Cardiac muscle cell (in vitro differentiated cells and primary cell): Measurements from ENCODE around the gene SYT9. TPM values are rescaled to one million over a fixed set of nuclear protein-coding genes. Genes with fewer than 3 reads are reported as not detected.
"Not testable (repeated sequence)": the region's sequence is repeated elsewhere in the genome, so short reads cannot be mapped to it uniquely, and the experiment has no call there.

ENCODE experiments used
- DNase-seq, 2 donors: peaks; one replicate each; pipeline versions ENCODE4 v3.0.0 to v3.0.0-alpha.2; 2010 to 2017; ENCODE audit warnings: low read depth in 1 of 2, low spot score in 1 of 2
- H3K27ac ChIP-seq: fragments of 200-600 bp; sonication (generic); 2 replicates; pipeline ENCODE4 v1.5.1; 2016
- H3K27me3 ChIP-seq: fragments of 200-600 bp; sonication (generic); 2 replicates; pipeline ENCODE4 v1.6.0; 2016; ENCODE audit warnings: control low read depth
- H3K36me3 ChIP-seq: fragments of 200-600 bp; sonication (generic); 2 replicates; pipeline ENCODE4 v1.5.1; 2016; ENCODE audit warnings: control low read depth
- H3K4me1 ChIP-seq: fragments of 200-600 bp; sonication (generic); 2 replicates; pipeline ENCODE4 v1.8.1; 2017; ENCODE audit warnings: low read depth, mild to moderate bottlenecking, mixed run types
- H3K4me3 ChIP-seq: fragments of 200-600 bp; sonication (generic); 2 replicates; pipeline ENCODE4 v1.5.1; 2016; ENCODE audit warnings: mild to moderate bottlenecking
- H3K9me3 ChIP-seq: fragments of 200-600 bp; sonication (generic); 2 replicates; pipeline ENCODE4 v1.5.1; 2017; ENCODE audit warnings: low read depth, mild to moderate bottlenecking, control low read depth
- CTCF ChIP-seq: IDR thresholded peaks from 2 replicates; pipeline ENCODE4 v1.5.1; 2012; ENCODE audit warnings: low read depth, mild to moderate bottlenecking, low read length
- polyA plus RNA-seq: library from polyadenylated mRNA; unstranded; fragments of >200 nt; fragmentation: Nextera tagmentation; extraction: Ambion mirVana; gene quantifications from 2 replicates; pipeline ENCODE4 v1.2.1, GENCODE V29; 2016
- total RNA-seq: library from RNA; depleted of rRNA; stranded (reverse); fragments of >200 nt; gene quantifications from 2 replicates; pipeline ENCODE4 v1.2.3, GENCODE V29; 2016

Gene SYT9
- total and polyA plus RNA-seq, 2 experiments from 2014 or later: 1.3 to 2.2 TPM

- no peak for DNase-seq
- H3K36me3 ChIP-seq: no peaks in the 10 kb centered on the region
- no peak overlapping the region for H3K27ac ChIP-seq
- no peak overlapping the region for H3K4me3 ChIP-seq
- H3K9me3 ChIP-seq: no peaks in the 10 kb centered on the region
- no peak for TF ChIP-seq CTCF
- peaks cover 22% of the 10 kb centered on the region for H3K27me3 ChIP-seq
- H3K4me1 ChIP-seq: peaks cover 13% of the 10 kb centered on the region
Observed at GRCh38 chr11:7516475-7516874, 264.8 kb downstream of the SYT9 start.

- H3K4me3 ChIP-seq, H3K9me3 ChIP-seq, H3K4me1 ChIP-seq, DNase-seq, H3K27ac ChIP-seq, H3K36me3 ChIP-seq: not testable (repeated sequence)
- H3K27me3 ChIP-seq: peaks cover 22% of the 10 kb centered on the region
Observed at GRCh38 chr11:7517743-7518142, 266.0 kb downstream of the SYT9 start.

Other genes with a start within 250 kb of the SYT9 start
- gene ZNF214, start 231.6 kb upstream of the SYT9 start, total RNA-seq: 6.1 and 7.9 TPM in 2 replicates
- gene ZNF214, start 231.6 kb upstream of the SYT9 start, polyA plus RNA-seq: 4.4 and 4.5 TPM in 2 replicates
- 0.60 and 0.92 TPM in 2 replicates for gene NLRP14, start 231.4 kb upstream of the SYT9 start, total RNA-seq
- gene NLRP14, start 231.4 kb upstream of the SYT9 start, polyA plus RNA-seq: 1.0 and 1.4 TPM in 2 replicates
- 0.25 and 0.54 TPM in 2 replicates for gene RBMXL2, start 162.9 kb upstream of the SYT9 start, total RNA-seq
- 0.07 and 0.36 TPM in 2 replicates for gene RBMXL2, start 162.9 kb upstream of the SYT9 start, polyA plus RNA-seq
- 0.35 and 0.39 TPM in 2 replicates for gene OLFML1, start 233.6 kb downstream of the SYT9 start, total RNA-seq
- 1.1 and 2.4 TPM in 2 replicates for gene OLFML1, start 233.6 kb downstream of the SYT9 start, polyA plus RNA-seq